Astrocyte of the spinal cord (primary cell): ENCODE measurements around the gene MOGAT3.
A peak's percentile ranks its signal among the peaks of the same experiment; 100 is the strongest.

Experiments used
- DNase-seq: peaks from one replicate; pipeline ENCODE4 v3.0.0; 2011; ENCODE audit warnings: low read depth, low spot score
- H3K4me3 ChIP-seq: 2 replicates; pipeline ENCODE4 v1.5.1; 2011; ENCODE audit warnings: low read depth, mild to moderate bottlenecking, low read length, moderate library complexity
- in situ Hi-C: cut with HindIII; loops from 2 replicates; pipeline ENCODE4 v1.10.0; 2017; ENCODE audit warnings: low sequenced_read_pairs
- TF ChIP-seq, protein P1 (sequence below): IDR thresholded peaks from 2 replicates; pipeline ENCODE4 v1.5.1; 2012; ENCODE audit warnings: low read depth, mild to moderate bottlenecking, low read length, inconsistent platforms

The MOGAT3 gene

GRCh38 chr7:101200862-101201599 lies at the start of gene MOGAT3:
TSS of gene MOGAT3 (minus strand) at chr7:101201036. CDS start at chr7:101200854, 182 bp downstream.
- H3K4me3 ChIP-seq, result no peak within 1 kb of the TSS
- in situ Hi-C loops, result no loop called here
- DNase-seq, result no peak
- TF ChIP-seq, protein P1, sequence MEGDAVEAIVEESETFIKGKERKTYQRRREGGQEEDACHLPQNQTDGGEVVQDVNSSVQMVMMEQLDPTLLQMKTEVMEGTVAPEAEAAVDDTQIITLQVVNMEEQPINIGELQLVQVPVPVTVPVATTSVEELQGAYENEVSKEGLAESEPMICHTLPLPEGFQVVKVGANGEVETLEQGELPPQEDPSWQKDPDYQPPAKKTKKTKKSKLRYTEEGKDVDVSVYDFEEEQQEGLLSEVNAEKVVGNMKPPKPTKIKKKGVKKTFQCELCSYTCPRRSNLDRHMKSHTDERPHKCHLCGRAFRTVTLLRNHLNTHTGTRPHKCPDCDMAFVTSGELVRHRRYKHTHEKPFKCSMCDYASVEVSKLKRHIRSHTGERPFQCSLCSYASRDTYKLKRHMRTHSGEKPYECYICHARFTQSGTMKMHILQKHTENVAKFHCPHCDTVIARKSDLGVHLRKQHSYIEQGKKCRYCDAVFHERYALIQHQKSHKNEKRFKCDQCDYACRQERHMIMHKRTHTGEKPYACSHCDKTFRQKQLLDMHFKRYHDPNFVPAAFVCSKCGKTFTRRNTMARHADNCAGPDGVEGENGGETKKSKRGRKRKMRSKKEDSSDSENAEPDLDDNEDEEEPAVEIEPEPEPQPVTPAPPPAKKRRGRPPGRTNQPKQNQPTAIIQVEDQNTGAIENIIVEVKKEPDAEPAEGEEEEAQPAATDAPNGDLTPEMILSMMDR, result no peak

- no peak overlapping the region for H3K4me3 ChIP-seq
- TF ChIP-seq, protein P1, result no peak
- in situ Hi-C loops, result no loop called here
- DNase-seq, result no peak
Observed at GRCh38 chr7:101250324-101250723, 49.5 kb upstream of the MOGAT3 start.

DNA sequence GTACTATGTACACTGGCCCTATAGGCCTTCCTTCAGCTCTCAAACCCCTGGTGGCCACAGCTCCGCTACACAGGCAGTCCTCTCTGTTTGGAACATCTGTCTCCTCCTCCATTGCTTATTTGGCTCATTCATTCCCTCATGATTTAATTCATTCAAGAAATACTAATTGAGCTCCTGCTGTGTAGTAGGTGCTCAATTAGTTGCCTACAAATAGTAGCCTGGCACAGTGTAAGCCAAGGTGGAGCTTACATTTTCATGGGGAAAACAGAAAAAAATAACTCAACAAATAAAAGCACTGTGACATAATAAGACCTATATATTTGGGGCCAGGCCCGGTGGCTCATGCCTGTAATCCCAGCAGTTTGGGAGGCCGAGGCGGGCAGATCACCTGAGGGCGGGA lies 47.4 kb upstream of the MOGAT3 start:
- in situ Hi-C loops, result no loop called here

DNA sequence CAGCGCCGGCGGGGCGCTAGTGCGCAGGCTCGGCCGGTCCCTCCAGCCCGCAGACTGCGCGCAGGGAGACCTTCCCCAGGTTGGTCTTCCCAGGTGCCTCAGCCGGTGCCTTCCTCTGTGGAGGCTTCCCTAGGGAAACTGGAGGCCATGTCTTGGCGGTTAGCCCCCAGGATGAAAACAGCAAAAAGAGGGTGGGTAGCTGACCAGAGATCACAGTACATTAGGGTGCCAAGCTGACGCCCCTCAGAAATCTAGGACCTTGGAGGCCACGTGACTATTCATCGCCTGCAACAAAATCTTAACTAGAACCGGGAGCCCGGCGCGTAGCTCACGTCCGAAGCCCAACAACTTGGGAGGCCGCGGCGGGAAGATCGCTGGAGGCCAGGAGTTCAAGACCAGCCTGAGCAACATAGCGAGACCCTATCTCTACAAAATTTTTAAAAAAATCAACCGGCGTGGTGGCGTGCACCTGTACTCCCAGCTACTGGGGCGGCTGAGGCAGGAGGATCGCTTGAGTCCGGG lies 44.4 kb upstream of the MOGAT3 start:
- H3K4me3 ChIP-seq, result peak overlapping the region; percentile 94
- DNase-seq, result no peak
- in situ Hi-C loops, result no loop called here
- TF ChIP-seq, protein P1, result no peak

More for the DNA sequence above, 47.4 kb upstream of the MOGAT3 start:
- TF ChIP-seq, protein P1, result no peak
- no peak for DNase-seq
- no peak overlapping the region for H3K4me3 ChIP-seq

- in situ Hi-C loops, result no loop called here
- TF ChIP-seq, protein P1, result peak; percentile 92
- peak within 1 kb of the TSS; percentile 94 for H3K4me3 ChIP-seq
- DNase-seq, result peak; percentile 92
Observed at GRCh38 chr7:101244375-101245146, 43.7 kb upstream of the MOGAT3 start, which contains the start of gene FIS1. TSS of gene FIS1 (minus strand) at chr7:101245081. CDS start at chr7:101245004, 77 bp downstream.

- TF ChIP-seq, protein P1, result no peak
- no peak for DNase-seq
- in situ Hi-C loops, result no loop called here
- H3K4me3 ChIP-seq, result peak overlapping the region; percentile 94
Observed at GRCh38 chr7:101243646-101244374, 43.0 kb upstream of the MOGAT3 start.
